HG02798 (cell line): Measurements from ENCODE around the gene HRH3.
A peak's percentile ranks its signal among the peaks of the same experiment; 100 is the strongest.

ENCODE experiments used
- ATAC-seq: cut with Tn5 transposase; IDR thresholded peaks from one replicate; pipeline ENCODE4 v1.9.1; 2021; ENCODE audit warnings: mild to moderate bottlenecking; ENCODE audit not compliant: unreplicated experiment, poor library complexity

The HRH3 gene

GRCh38 chr20:62183426-62184142, 36.5 kb downstream of the HRH3 start:
- no peak for ATAC-seq

GRCh38 chr20:62182469-62183425, 37.3 kb downstream of the HRH3 start, which contains the start of gene MTG2:
Gene MTG2, plus strand, starts transcription at chr20:62183028. Its CDS starts 10,393 bp downstream, at chr20:62193421.
- ATAC-seq: peak; percentile 97

- no peak for ATAC-seq
These were observed 38.3 kb downstream of the HRH3 start for GRCh38 chr20:62181808-62182207.

GRCh38 chr20:62179162-62179504, 40.9 kb downstream of the HRH3 start:
- no peak for ATAC-seq

- ATAC-seq: no peak
These were observed 41.5 kb downstream of the HRH3 start for GRCh38 chr20:62178316-62179161.

GRCh38 chr20:62177307-62177706, 42.8 kb downstream of the HRH3 start:
- ATAC-seq: no peak

GRCh38 chr20:62176866-62177265, 43.2 kb downstream of the HRH3 start:
- ATAC-seq: no peak

- no peak for ATAC-seq
These were observed 44.4 kb downstream of the HRH3 start for GRCh38 chr20:62175711-62176110.

GRCh38 chr20:62174870-62175624, 45.0 kb downstream of the HRH3 start:
- ATAC-seq: no peak

- no peak for ATAC-seq
These were observed 45.9 kb downstream of the HRH3 start for GRCh38 chr20:62174021-62174804.

GRCh38 chr20:62172666-62173065, 47.4 kb downstream of the HRH3 start:
- no peak for ATAC-seq

GRCh38 chr20:62171245-62171644, 48.8 kb downstream of the HRH3 start:
- no peak for ATAC-seq

GRCh38 chr20:62170536-62170935, 49.5 kb downstream of the HRH3 start:
- no peak for ATAC-seq

- ATAC-seq: no peak
These were observed 51.1 kb downstream of the HRH3 start for GRCh38 chr20:62168890-62169435.

- no peak for ATAC-seq
These were observed 52.0 kb downstream of the HRH3 start for GRCh38 chr20:62168061-62168460.

- no peak for ATAC-seq
These were observed 52.6 kb downstream of the HRH3 start for GRCh38 chr20:62167474-62167873.

- no peak for ATAC-seq
These were observed 54.2 kb downstream of the HRH3 start for GRCh38 chr20:62165762-62166399.
